ENCODE data around the gene AP1S1. TPM values are rescaled to one million over a fixed set of nuclear protein-coding genes. Genes with fewer than 3 reads are reported as not detected.

Gene AP1S1
- total and polyA plus RNA-seq, 9 of the 15 experiments (the other 6 are each of a cell fraction or from before 2014, with no cell fraction given), result 4.4 to 149 (median 89.4) TPM

DNA sequence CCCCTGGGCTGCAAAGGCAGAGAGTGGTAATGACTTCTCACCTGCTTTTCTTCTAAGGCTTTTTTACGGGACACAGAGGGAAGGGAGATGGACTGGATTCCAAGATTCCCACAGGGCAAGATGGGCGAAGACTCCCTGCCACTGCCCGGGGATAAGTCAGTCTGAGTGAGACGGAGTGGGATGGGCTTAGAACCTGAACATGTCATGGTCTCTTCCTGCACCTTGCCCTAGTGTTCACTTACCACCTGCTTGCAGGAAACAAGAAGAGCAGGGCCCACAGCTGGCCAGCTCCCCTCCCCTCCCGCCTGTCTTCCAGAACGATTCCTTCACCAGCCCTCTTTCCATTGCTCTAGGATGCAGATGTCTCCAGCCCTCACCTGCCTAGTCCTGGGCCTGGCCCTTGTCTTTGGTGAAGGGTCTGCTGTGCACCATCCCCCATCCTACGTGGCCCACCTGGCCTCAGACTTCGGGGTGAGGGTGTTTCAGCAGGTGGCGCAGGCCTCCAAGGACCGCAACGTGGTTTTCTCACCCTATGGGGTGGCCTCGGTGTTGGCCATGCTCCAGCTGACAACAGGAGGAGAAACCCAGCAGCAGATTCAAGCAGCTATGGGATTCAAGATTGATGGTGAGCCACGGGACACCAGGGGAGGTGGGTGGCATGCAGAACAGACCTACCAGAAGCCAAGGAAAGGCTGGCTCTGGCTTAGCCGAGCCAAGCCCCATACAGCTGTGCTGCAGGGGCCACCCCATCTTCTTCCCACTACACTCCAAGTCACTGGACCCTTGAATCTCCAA lies 26.0 kb upstream of the AP1S1 start:
- ATAC-seq (no peak), DNase-seq (ENCODE audit: extremely low read depth in 1 of 4, low spot score in 3 of 4) (peak in 1 of 4 experiments; percentile 9), FAIRE-seq (no peak)
- intact Hi-C loops (cut with micrococcal nuclease) (no loop called here), in situ Hi-C loops (cut with MboI) (no loop called here)
- WGBS (ENCODE audit: insufficient coverage, low coverage, missing lambda C conversion rate), result 60% methylated on average over 14 of the region's 14 CpGs
- H3K9me3 ChIP-seq (replicated peaks; ENCODE audit: control insufficient read depth, insufficient read depth, low read depth, low read length), result no peaks in the 10 kb centered on the region
- no peak overlapping the region for H2AFZ ChIP-seq (ENCODE audit: low read depth, low read length)
- no peaks in the 10 kb centered on the region for H3K9me1 ChIP-seq (ENCODE audit: control insufficient read depth, insufficient read depth, low read length)
- H3K79me2 ChIP-seq (ENCODE audit: control insufficient read depth, insufficient read depth, low read length), result no peaks in the 10 kb centered on the region
- no peak overlapping the region; the same call in 1 of the 2 replicates for H3K4me2 ChIP-seq (ENCODE audit: insufficient read depth, low read length)
- POLR2A ChIA-PET, result interaction anchor here (0.6 to 1.4 kb wide), 4 partner anchors 11 to 26 kb away, joined by 3 to 6 read pairs (median 4); no protein-coding TSS in a partner anchor
- peaks cover 18 to 27% of the 10 kb centered on the region in 2 experiments for H3K4me1 ChIP-seq (replicated peaks in 1 of 2; ENCODE audit: control insufficient read depth in 2 of 2, insufficient read depth in 2 of 2, low read length in 2 of 2)
- no peaks in the 10 kb centered on the region for H3K27me3 ChIP-seq (ENCODE audit: control insufficient read depth in 2 of 2, insufficient read depth in 2 of 2, low read length in 2 of 2)
- no peaks in the 10 kb centered on the region for H4K20me1 ChIP-seq (replicated peaks; ENCODE audit: control insufficient read depth, insufficient read depth, low read length)
- no peaks in the 10 kb centered on the region for H3K36me3 ChIP-seq (ENCODE audit: control insufficient read depth, insufficient read depth, low read length)
- H3K9ac ChIP-seq (ENCODE audit: insufficient read depth in 1 of 2, low read depth in 2 of 2, low read length in 2 of 2), result 0 out of 4 replicates have a peak overlapping the region, but pooled peaks of 1 of the 2 experiments have one; percentile 4
- CTCF ChIA-PET (ENCODE audit: low intra/inter-chr PET ratio), result interaction anchor here (0.5 kb wide), 1 partner anchor 143 kb away, joined by 6 read pairs; no protein-coding TSS in a partner anchor
- H3K27ac ChIP-seq (ENCODE audit: extremely low read depth, low read depth, low read length), result no peak overlapping the region
- no TSS peak for BruUV-seq (replicated peaks)
- no peak overlapping the region for H3K4me3 ChIP-seq
- no peak for TF ChIP-seq TBP (optimal IDR thresholded peaks at IDR 0.05; ENCODE audit: low read depth, low read length)
- no peak for TF ChIP-seq ZNF165 (CRISPR knock-in tag; IDR thresholded peaks at IDR 0.05; ENCODE audit: borderline replicate concordance)
- TF ChIP-seq, protein P1, sequence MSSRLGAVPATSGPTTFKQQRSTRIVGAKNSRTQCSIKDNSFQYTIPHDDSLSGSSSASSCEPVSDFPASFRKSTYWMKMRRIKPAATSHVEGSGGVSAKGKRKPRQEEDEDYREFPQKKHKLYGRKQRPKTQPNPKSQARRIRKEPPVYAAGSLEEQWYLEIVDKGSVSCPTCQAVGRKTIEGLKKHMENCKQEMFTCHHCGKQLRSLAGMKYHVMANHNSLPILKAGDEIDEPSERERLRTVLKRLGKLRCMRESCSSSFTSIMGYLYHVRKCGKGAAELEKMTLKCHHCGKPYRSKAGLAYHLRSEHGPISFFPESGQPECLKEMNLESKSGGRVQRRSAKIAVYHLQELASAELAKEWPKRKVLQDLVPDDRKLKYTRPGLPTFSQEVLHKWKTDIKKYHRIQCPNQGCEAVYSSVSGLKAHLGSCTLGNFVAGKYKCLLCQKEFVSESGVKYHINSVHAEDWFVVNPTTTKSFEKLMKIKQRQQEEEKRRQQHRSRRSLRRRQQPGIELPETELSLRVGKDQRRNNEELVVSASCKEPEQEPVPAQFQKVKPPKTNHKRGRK (tag; IDR thresholded peaks at IDR 0.05), result 0 out of 2 replicates have a peak, but pooled peaks have one; percentile 42
- TF ChIP-seq, protein P2, sequence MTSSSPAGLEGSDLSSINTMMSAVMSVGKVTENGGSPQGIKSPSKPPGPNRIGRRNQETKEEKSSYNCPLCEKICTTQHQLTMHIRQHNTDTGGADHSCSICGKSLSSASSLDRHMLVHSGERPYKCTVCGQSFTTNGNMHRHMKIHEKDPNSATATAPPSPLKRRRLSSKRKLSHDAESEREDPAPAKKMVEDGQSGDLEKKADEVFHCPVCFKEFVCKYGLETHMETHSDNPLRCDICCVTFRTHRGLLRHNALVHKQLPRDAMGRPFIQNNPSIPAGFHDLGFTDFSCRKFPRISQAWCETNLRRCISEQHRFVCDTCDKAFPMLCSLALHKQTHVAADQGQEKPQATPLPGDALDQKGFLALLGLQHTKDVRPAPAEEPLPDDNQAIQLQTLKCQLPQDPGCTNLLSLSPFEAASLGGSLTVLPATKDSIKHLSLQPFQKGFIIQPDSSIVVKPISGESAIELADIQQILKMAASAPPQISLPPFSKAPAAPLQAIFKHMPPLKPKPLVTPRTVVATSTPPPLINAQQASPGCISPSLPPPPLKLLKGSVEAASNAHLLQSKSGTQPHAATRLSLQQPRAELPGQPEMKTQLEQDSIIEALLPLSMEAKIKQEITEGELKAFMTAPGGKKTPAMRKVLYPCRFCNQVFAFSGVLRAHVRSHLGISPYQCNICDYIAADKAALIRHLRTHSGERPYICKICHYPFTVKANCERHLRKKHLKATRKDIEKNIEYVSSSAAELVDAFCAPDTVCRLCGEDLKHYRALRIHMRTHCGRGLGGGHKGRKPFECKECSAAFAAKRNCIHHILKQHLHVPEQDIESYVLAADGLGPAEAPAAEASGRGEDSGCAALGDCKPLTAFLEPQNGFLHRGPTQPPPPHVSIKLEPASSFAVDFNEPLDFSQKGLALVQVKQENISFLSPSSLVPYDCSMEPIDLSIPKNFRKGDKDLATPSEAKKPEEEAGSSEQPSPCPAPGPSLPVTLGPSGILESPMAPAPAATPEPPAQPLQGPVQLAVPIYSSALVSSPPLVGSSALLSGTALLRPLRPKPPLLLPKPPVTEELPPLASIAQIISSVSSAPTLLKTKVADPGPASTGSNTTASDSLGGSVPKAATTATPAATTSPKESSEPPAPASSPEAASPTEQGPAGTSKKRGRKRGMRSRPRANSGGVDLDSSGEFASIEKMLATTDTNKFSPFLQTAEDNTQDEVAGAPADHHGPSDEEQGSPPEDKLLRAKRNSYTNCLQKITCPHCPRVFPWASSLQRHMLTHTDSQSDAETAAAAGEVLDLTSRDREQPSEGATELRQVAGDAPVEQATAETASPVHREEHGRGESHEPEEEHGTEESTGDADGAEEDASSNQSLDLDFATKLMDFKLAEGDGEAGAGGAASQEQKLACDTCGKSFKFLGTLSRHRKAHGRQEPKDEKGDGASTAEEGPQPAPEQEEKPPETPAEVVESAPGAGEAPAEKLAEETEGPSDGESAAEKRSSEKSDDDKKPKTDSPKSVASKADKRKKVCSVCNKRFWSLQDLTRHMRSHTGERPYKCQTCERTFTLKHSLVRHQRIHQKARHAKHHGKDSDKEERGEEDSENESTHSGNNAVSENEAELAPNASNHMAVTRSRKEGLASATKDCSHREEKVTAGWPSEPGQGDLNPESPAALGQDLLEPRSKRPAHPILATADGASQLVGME (CRISPR knock-in tag; IDR thresholded peaks at IDR 0.05), result no peak
- no peak for TF ChIP-seq NFE2L1 (tag; IDR thresholded peaks at IDR 0.05; ENCODE audit: borderline replicate concordance, low read depth)
- TF ChIP-seq ZNF79 (CRISPR knock-in tag; IDR thresholded peaks at IDR 0.05; ENCODE audit: low read depth), result no peak
- TF ChIP-seq RBM39 (optimal IDR thresholded peaks at IDR 0.05; ENCODE audit: low read depth, low read length), result no peak
- no peak for TF ChIP-seq MTF1 (CRISPR knock-in tag; IDR thresholded peaks at IDR 0.05; ENCODE audit: borderline replicate concordance)
- no peak for TF ChIP-seq ZNF146 (CRISPR knock-in tag; IDR thresholded peaks at IDR 0.05; ENCODE audit: unreplicated experiment)
- no peak for TF ChIP-seq ZNF586 (CRISPR knock-in tag; conservative IDR thresholded peaks at IDR 0.05)
- TF ChIP-seq, protein P3, sequence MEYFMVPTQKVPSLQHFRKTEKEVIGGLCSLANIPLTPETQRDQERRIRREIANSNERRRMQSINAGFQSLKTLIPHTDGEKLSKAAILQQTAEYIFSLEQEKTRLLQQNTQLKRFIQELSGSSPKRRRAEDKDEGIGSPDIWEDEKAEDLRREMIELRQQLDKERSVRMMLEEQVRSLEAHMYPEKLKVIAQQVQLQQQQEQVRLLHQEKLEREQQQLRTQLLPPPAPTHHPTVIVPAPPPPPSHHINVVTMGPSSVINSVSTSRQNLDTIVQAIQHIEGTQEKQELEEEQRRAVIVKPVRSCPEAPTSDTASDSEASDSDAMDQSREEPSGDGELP (CRISPR knock-in tag; IDR thresholded peaks at IDR 0.05; ENCODE audit: borderline replicate concordance), result 0 out of 2 replicates have a peak, but pooled peaks have one; percentile 2
- no peak for TF ChIP-seq MAFG (tag; conservative IDR thresholded peaks at IDR 0.05)
- peak; percentile 35; the same call in 1 of the 2 replicates for TF ChIP-seq NFIC (IDR thresholded peaks at IDR 0.05)
